ENCODE results near the gene DNASE1L2.

The DNASE1L2 gene

DNA sequence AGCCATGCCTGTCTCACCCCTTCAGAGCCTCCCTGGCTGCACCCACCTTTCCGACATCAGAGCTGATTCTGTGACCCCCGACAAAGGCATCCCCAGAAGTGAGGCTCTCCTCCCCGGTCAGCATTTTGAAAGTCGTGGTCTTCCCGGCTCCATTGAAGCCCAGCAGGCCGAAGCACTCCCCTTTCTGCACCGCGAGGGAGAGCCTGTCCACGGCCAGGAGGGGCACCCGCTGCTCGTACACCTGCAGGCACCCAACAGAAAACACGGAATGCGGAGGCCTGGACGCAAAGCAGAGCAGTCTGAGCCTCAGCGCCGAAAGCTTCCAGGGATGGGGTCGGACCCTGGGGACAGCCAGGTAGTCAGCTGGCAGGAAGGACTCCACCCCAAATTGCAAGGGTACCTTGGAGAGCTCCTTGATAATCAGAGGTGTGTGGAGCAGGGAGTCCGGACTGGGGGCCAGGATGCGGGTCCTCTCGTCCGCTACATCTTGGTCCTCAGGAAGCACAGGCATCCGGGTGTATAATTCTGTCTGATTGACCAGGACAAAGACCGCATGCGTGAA, 44.8 kb downstream of the DNASE1L2 start:
- no peaks in the 10 kb centered on the region for H3K4me1 ChIP-seq (ENCODE audit: control insufficient read depth, insufficient read depth, low read length)
- no peak overlapping the region for H3K27ac ChIP-seq (ENCODE audit: extremely low read depth, low read depth, low read length)
- POLR2A ChIA-PET = no interaction called here
- no peak overlapping the region for H3K4me3 ChIP-seq (ENCODE audit: low read depth, low read length)
- TF ChIP-seq, protein P1, sequence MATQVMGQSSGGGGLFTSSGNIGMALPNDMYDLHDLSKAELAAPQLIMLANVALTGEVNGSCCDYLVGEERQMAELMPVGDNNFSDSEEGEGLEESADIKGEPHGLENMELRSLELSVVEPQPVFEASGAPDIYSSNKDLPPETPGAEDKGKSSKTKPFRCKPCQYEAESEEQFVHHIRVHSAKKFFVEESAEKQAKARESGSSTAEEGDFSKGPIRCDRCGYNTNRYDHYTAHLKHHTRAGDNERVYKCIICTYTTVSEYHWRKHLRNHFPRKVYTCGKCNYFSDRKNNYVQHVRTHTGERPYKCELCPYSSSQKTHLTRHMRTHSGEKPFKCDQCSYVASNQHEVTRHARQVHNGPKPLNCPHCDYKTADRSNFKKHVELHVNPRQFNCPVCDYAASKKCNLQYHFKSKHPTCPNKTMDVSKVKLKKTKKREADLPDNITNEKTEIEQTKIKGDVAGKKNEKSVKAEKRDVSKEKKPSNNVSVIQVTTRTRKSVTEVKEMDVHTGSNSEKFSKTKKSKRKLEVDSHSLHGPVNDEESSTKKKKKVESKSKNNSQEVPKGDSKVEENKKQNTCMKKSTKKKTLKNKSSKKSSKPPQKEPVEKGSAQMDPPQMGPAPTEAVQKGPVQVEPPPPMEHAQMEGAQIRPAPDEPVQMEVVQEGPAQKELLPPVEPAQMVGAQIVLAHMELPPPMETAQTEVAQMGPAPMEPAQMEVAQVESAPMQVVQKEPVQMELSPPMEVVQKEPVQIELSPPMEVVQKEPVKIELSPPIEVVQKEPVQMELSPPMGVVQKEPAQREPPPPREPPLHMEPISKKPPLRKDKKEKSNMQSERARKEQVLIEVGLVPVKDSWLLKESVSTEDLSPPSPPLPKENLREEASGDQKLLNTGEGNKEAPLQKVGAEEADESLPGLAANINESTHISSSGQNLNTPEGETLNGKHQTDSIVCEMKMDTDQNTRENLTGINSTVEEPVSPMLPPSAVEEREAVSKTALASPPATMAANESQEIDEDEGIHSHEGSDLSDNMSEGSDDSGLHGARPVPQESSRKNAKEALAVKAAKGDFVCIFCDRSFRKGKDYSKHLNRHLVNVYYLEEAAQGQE (tag by site-specific recombination; IDR thresholded peaks at IDR 0.05) = peak; percentile 93
- no peak for TF ChIP-seq ZNF391 (tag by site-specific recombination; IDR thresholded peaks at IDR 0.05; ENCODE audit: borderline replicate concordance, low read depth)
- no peak for TF ChIP-seq ZNF776 (tag by site-specific recombination; IDR thresholded peaks at IDR 0.05; ENCODE audit: borderline replicate concordance)
- H3K36me3 ChIP-seq (ENCODE audit: control insufficient read depth in 2 of 2, insufficient read depth in 1 of 2, low read length in 2 of 2) = peaks cover 0 to 31% of the 10 kb centered on the region in 2 experiments; a peak in 1 of 3 replicates
- H3K9me3 ChIP-seq (ENCODE audit: control insufficient read depth, insufficient read depth, low read depth, low read length) = no peaks in the 10 kb centered on the region
- CTCF ChIA-PET = interaction anchor here (0.6 to 0.9 kb wide), 2 partner anchors 8 to 179 kb away, joined by 3 read pairs; partner anchors contain the start of gene TEDC2

DNA sequence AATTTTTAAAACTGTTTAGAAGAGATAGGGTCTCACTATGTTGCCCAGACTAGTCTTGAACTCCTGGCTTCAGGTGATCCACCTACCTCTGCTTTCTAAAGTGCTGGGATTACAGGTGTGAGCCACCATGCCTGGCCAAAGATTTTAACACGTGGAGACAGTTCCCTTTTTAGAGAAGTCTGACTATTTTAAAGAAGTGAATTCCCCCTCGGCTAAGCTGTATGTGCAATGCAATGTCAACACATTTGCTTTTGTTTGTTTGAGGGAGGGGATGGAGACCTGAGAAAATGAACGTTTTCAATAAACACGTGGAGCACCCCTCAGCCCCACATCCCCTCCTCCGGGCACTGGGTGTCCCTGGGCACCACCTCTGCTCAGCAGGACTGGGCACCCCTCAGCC, 46.0 kb downstream of the DNASE1L2 start:
- Histone ChIP-seq H3K4me3 (ENCODE audit: low read depth, low read length) (no peak overlapping the region), H3K4me1 (ENCODE audit: control insufficient read depth, insufficient read depth, low read length) (no peaks in the 10 kb centered on the region), H3K36me3 (ENCODE audit: control insufficient read depth in 2 of 2, insufficient read depth in 1 of 2, low read length in 2 of 2) (peaks cover 1 to 34% of the 10 kb centered on the region in 2 experiments; a peak in 2 of 3 replicates), H3K9me3 (ENCODE audit: control insufficient read depth, insufficient read depth, low read depth, low read length) (no peaks in the 10 kb centered on the region), H3K27ac (ENCODE audit: extremely low read depth, low read depth, low read length) (no peak overlapping the region)
- CTCF ChIA-PET = no interaction called here
- TF ChIP-seq, protein P2, sequence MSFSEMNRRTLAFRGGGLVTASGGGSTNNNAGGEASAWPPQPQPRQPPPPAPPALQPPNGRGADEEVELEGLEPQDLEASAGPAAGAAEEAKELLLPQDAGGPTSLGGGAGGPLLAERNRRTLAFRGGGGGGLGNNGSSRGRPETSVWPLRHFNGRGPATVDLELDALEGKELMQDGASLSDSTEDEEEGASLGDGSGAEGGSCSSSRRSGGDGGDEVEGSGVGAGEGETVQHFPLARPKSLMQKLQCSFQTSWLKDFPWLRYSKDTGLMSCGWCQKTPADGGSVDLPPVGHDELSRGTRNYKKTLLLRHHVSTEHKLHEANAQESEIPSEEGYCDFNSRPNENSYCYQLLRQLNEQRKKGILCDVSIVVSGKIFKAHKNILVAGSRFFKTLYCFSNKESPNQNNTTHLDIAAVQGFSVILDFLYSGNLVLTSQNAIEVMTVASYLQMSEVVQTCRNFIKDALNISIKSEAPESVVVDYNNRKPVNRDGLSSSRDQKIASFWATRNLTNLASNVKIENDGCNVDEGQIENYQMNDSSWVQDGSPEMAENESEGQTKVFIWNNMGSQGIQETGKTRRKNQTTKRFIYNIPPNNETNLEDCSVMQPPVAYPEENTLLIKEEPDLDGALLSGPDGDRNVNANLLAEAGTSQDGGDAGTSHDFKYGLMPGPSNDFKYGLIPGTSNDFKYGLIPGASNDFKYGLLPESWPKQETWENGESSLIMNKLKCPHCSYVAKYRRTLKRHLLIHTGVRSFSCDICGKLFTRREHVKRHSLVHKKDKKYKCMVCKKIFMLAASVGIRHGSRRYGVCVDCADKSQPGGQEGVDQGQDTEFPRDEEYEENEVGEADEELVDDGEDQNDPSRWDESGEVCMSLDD (tag by site-specific recombination; IDR thresholded peaks at IDR 0.05) = no peak
- no peak for TF ChIP-seq ZNF292 (tag by site-specific recombination; IDR thresholded peaks at IDR 0.05; ENCODE audit: borderline replicate concordance, low read depth)
- TF ChIP-seq, protein P3, sequence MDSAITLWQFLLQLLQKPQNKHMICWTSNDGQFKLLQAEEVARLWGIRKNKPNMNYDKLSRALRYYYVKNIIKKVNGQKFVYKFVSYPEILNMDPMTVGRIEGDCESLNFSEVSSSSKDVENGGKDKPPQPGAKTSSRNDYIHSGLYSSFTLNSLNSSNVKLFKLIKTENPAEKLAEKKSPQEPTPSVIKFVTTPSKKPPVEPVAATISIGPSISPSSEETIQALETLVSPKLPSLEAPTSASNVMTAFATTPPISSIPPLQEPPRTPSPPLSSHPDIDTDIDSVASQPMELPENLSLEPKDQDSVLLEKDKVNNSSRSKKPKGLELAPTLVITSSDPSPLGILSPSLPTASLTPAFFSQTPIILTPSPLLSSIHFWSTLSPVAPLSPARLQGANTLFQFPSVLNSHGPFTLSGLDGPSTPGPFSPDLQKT (IDR thresholded peaks at IDR 0.05; ENCODE audit: borderline replicate concordance, low read depth, low read length) = no peak
- no peak for TF ChIP-seq ZNF426 (tag by site-specific recombination; IDR thresholded peaks at IDR 0.05)
- TF ChIP-seq, protein P4, sequence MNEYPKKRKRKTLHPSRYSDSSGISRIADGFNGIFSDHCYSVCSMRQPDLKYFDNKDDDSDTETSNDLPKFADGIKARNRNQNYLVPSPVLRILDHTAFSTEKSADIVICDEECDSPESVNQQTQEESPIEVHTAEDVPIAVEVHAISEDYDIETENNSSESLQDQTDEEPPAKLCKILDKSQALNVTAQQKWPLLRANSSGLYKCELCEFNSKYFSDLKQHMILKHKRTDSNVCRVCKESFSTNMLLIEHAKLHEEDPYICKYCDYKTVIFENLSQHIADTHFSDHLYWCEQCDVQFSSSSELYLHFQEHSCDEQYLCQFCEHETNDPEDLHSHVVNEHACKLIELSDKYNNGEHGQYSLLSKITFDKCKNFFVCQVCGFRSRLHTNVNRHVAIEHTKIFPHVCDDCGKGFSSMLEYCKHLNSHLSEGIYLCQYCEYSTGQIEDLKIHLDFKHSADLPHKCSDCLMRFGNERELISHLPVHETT (tag by site-specific recombination; IDR thresholded peaks at IDR 0.05) = no peak
- TF ChIP-seq ZNF202 (tag by site-specific recombination; IDR thresholded peaks at IDR 0.05; ENCODE audit: borderline replicate concordance) = no peak
- no peak for TF ChIP-seq ZNF791 (tag by site-specific recombination; IDR thresholded peaks at IDR 0.05)
- TF ChIP-seq, protein P5, sequence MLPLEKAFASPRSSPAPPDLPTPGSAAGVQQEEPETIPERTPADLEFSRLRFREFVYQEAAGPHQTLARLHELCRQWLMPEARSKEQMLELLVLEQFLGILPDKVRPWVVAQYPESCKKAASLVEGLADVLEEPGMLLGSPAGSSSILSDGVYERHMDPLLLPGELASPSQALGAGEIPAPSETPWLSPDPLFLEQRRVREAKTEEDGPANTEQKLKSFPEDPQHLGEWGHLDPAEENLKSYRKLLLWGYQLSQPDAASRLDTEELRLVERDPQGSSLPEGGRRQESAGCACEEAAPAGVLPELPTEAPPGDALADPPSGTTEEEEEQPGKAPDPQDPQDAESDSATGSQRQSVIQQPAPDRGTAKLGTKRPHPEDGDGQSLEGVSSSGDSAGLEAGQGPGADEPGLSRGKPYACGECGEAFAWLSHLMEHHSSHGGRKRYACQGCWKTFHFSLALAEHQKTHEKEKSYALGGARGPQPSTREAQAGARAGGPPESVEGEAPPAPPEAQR (tag by site-specific recombination; IDR thresholded peaks at IDR 0.05) = no peak
- no peak for TF ChIP-seq ZNF548 (tag by site-specific recombination; IDR thresholded peaks at IDR 0.05)
- no peak for TF ChIP-seq ZNF830 (tag by site-specific recombination; IDR thresholded peaks at IDR 0.05; ENCODE audit: low read depth)
- no peak for TF ChIP-seq ZNF37A (tag by site-specific recombination; IDR thresholded peaks at IDR 0.05)
- TF ChIP-seq ZNF585B (tag by site-specific recombination; IDR thresholded peaks at IDR 0.05) = no peak
- TF ChIP-seq ZNF596 (tag by site-specific recombination; IDR thresholded peaks at IDR 0.05) = no peak
- TF ChIP-seq ZNF626 (tag by site-specific recombination; IDR thresholded peaks at IDR 0.05) = no peak
- TF ChIP-seq ZSCAN23 (tag by site-specific recombination; IDR thresholded peaks at IDR 0.05) = no peak
- no peak for TF ChIP-seq ZNF658 (tag by site-specific recombination; IDR thresholded peaks at IDR 0.05)
- no peak for TF ChIP-seq ZNF785 (tag by site-specific recombination; IDR thresholded peaks at IDR 0.05)
- TF ChIP-seq, protein P6, sequence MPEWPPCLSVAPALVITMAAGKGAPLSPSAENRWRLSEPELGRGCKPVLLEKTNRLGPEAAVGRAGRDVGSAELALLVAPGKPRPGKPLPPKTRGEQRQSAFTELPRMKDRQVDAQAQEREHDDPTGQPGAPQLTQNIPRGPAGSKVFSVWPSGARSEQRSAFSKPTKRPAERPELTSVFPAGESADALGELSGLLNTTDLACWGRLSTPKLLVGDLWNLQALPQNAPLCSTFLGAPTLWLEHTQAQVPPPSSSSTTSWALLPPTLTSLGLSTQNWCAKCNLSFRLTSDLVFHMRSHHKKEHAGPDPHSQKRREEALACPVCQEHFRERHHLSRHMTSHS (tag by site-specific recombination; IDR thresholded peaks at IDR 0.05) = no peak
- POLR2A ChIA-PET = no interaction called here

All from HEK293 (cell line).